ENCODE measurements around the gene HELZ2.
"Not testable (repeated sequence)": the region's sequence is repeated elsewhere in the genome, so short reads cannot be mapped to it uniquely, and the experiment has no call there.

HELZ2 gene

DNA sequence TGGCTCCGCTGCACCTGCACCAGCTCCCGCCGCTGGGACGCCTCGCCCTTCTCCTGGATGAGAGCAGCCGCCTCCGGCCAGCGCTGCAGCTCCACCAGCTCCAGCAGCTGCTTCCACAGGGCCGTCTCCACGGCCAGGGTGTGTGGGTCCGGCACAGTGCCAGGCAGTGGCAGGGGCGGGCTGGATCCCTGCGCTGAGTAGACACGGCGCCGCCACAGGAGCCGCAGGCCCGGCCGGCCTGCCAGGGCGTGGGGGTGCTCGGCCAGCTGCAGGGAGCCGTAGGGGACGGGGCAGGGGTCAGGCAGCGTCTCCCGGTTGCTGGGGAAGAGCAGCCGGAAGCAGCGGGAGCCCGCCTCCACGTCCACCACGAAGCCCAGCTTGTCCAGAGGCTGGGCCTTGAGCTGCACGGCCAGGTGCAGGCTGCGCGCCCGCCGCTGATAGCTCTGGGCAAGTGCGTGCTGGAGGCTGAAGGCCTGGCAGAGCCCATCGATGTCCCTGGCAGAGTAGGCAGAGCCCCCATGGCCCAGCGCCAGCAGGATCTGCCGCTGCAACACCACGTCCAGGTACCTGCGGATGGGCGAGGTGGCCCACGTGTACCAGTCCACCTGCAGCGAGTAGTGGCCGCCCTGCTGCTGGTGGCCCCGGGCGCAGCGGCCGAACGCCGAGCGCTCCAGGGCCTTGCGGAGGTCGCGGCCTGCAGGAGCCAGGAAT lies 10.7 kb downstream of the HELZ2 start:
- Histone ChIP-seq H3K36me3 (ENCODE audit: control insufficient read depth, insufficient read depth, low read length) (peaks cover 14% of the 10 kb centered on the region), H3K27me3 (ENCODE audit: control insufficient read depth, insufficient read depth, low read length) (no peaks in the 10 kb centered on the region), H3K4me3 (ENCODE audit: low read length) (no peak overlapping the region), H3K27ac (ENCODE audit: low read depth, low read length) (no peak overlapping the region), H3K9ac (ENCODE audit: low read length) (no peak overlapping the region), H3K4me1 (ENCODE audit: control insufficient read depth, insufficient read depth, low read length) (no peaks in the 10 kb centered on the region)

DNA sequence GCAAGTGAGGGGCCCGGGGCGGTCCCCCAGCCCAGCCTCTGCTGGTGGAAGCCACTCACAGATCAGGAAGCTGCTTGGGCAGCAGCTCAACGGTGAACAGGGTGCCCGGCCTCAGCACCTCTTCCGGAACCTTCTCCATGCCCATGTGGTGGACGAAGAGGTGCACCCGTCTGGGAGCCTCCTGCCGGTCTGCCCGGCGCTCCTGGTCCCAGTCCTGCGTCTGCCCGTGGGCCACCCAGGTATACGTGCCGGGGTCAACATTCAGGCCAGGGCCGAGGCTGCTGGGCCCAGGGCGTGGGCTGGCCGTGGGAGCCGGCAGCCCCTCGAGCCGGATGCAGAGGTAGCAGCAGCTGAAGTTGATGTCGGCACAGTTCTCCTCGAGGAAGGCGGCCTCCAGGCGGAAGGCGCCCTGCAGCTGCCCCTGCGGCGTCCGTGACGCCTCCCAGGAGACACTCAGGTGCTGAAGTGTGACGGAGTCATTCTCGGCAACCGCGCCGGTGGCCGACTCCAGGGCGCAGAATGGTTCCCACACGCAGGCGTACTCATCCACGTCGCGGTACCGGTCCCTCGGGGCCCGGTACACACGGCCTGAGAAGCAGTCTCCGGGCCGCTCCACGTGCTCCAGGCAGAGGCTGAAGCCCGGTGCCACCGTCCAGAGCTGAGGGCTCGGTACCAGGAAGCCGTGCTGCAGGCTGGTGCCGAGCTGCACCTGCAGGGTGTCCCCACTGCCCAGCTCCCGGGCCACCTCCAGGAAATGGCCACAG lies 11.4 kb downstream of the HELZ2 start:
- H3K9ac ChIP-seq (ENCODE audit: low read length), result no peak overlapping the region
- no peaks in the 10 kb centered on the region for H3K27me3 ChIP-seq (ENCODE audit: control insufficient read depth, insufficient read depth, low read length)
- no peak overlapping the region for H3K4me3 ChIP-seq (ENCODE audit: low read length)
- H3K36me3 ChIP-seq (ENCODE audit: control insufficient read depth, insufficient read depth, low read length), result peaks cover 14% of the 10 kb centered on the region
- no peaks in the 10 kb centered on the region for H3K4me1 ChIP-seq (ENCODE audit: control insufficient read depth, insufficient read depth, low read length)
- H3K27ac ChIP-seq (ENCODE audit: low read depth, low read length), result no peak overlapping the region

DNA sequence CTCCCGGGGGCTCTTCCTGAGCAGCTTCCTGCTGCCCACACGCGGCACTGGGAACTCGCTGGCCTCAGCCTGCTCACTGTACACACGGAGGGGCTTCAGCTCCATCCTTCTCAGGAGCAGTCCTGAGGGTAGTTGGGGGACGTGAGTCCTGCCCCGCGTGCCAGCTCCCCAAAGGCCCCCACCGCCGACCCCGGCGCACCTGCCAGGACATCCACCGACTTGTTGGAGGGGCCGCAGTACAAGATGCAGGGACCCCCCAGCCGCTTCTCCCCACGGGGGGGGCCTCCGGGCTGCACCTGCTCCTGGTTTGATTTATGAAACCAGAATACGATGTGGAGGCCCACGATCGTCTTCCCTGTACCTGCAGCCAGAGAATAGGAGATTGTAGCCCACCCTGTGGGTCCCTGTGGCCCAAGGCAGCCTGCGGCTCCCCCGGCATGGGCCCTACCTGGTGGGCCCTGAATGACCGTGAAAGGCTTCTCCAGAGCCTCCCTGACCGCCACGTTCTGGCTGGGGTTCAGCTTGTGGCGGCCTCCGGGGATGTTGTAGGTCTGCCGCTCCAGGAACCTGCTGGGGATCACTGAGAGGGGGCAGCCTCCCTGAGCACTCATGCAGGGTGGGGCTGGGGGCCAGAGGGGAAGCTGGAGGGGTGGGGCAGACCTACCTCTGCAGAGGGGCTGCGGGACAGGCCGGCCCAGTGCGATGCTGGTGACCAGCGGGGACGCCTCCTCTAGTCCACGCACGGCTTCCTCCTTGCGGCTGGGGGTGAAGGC lies 12.2 kb downstream of the HELZ2 start:
- Histone ChIP-seq H3K36me3 (ENCODE audit: control insufficient read depth, insufficient read depth, low read length) (peaks cover 14% of the 10 kb centered on the region), H3K4me3 (ENCODE audit: low read length) (no peak overlapping the region), H3K27me3 (ENCODE audit: control insufficient read depth, insufficient read depth, low read length) (no peaks in the 10 kb centered on the region), H3K9ac (ENCODE audit: low read length) (no peak overlapping the region), H3K27ac (ENCODE audit: low read depth, low read length) (no peak overlapping the region), H3K4me1 (ENCODE audit: control insufficient read depth, insufficient read depth, low read length) (no peaks in the 10 kb centered on the region)

DNA sequence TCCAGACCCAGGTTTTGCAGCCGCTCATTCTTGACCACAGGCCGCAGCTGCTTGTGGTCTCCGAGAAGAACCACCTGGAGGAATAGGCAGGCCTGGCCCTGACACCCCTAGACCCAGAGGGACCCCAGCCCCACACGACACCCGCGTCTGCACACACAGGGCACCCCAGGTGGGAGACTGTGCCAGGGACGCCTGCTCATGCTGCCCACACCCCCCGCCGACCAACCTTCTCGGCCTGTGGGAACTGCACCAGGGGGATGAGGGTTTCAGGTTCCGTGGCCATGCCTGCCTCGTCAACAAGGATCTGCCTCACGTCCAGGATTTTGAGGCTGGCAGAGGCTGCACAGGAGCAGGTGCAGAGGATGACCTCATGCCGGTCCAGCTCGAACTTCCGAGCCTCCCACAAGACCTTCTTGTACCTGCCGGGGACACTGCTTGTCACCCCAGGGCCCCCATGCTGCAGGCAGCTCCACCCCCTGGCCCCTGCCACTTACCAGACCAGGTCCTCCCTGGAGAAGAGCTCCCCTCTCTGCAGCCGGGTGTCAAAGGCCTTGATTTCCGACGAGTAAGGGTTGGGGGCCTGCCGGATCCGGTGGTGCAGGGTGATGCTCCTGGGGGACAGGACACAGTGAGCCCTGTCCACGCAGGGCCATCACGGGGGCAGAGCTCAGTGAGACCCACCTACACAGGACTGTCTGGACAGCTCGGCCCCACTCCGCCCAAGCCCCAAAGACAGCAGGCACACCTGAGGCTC lies 13.0 kb downstream of the HELZ2 start:
- H3K4me3 ChIP-seq (ENCODE audit: low read length), result no peak overlapping the region
- no peaks in the 10 kb centered on the region for H3K4me1 ChIP-seq (ENCODE audit: control insufficient read depth, insufficient read depth, low read length)
- no peaks in the 10 kb centered on the region for H3K27me3 ChIP-seq (ENCODE audit: control insufficient read depth, insufficient read depth, low read length)
- no peak overlapping the region for H3K9ac ChIP-seq (ENCODE audit: low read length)
- no peak overlapping the region for H3K27ac ChIP-seq (ENCODE audit: low read depth, low read length)
- peaks cover 14% of the 10 kb centered on the region for H3K36me3 ChIP-seq (ENCODE audit: control insufficient read depth, insufficient read depth, low read length)

DNA sequence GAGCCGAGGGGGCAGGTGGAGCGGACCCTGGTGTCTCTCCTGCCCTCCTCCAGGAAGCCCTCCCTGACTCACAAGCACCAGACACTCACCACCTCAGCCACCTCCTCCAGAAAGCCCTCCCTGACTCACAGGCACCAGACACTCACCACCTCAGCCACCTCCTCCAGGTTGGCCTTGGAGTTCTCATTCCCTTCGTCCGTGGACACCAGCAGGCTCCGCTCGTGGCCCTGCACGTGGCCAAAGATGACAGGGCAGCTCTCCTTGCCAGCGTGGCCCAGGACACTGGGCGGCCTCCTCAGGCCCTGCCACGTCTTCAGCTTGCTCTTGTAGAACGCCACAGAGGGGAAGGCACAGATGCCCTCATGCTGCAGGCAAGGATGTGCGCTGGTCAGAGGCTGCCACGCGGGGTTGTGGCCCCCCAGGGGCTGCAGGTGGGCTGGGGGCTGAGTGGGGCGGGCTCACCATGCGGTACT lies 13.7 kb downstream of the HELZ2 start:
- H3K36me3 ChIP-seq (ENCODE audit: control insufficient read depth, insufficient read depth, low read length), result peaks cover 14% of the 10 kb centered on the region
- no peak overlapping the region for H3K4me3 ChIP-seq (ENCODE audit: low read length)
- no peak overlapping the region for H3K27ac ChIP-seq (ENCODE audit: low read depth, low read length)

DNA sequence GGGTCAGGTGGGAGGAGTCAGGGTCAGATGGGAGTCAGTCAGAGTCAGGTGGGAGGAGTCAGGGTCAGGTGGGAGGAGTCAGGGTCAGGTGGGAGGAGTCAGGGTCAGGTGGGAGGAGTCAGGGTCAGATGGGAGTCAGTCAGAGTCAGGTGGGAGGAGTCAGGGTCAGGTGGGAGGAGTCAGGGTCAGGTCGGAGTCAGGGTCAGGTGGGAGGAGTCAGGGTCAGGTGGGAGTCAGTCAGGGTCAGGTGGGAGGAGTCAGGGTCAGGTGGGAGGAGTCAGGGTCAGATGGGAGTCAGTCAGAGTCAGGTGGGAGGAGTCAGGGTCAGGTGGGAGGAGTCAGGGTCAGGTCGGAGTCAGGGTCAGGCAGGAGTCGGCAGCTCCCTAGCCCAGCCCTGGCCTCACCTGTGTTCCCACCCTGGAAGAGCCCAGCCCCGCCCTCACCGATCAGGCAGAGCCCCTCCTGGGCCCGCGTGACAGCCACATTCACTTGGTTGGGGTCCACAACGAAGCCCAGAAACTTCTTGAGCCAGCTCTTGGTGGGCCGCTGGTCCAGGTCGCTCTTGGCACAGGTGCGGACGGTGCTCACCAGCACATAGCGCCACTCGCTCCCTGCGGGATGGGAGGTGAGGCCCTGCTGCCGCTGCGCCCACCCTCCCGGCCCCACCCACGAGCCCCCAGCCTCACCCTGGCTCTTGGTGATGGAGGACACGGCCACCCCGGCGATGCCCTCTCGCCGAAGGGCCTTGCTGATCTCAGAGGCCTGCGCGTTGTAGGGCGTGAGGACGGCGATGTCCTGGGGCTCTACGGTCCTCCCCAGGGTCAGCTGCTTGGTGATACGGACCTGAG lies 14.3 kb downstream of the HELZ2 start:
- peaks cover 14% of the 10 kb centered on the region for H3K36me3 ChIP-seq (ENCODE audit: control insufficient read depth, insufficient read depth, low read length)
- not testable (repeated sequence) for H3K4me3 ChIP-seq (ENCODE audit: low read length); H3K4me1 ChIP-seq (ENCODE audit: control insufficient read depth, insufficient read depth, low read length); H3K27me3 ChIP-seq (ENCODE audit: control insufficient read depth, insufficient read depth, low read length); H3K27ac ChIP-seq (ENCODE audit: low read depth, low read length); H3K9ac ChIP-seq (ENCODE audit: low read length)

More for the DNA sequence above, 13.7 kb downstream of the HELZ2 start:
- no peaks in the 10 kb centered on the region for H3K27me3 ChIP-seq (ENCODE audit: control insufficient read depth, insufficient read depth, low read length)
- no peak overlapping the region for H3K9ac ChIP-seq (ENCODE audit: low read length)
- no peaks in the 10 kb centered on the region for H3K4me1 ChIP-seq (ENCODE audit: control insufficient read depth, insufficient read depth, low read length)

DNA sequence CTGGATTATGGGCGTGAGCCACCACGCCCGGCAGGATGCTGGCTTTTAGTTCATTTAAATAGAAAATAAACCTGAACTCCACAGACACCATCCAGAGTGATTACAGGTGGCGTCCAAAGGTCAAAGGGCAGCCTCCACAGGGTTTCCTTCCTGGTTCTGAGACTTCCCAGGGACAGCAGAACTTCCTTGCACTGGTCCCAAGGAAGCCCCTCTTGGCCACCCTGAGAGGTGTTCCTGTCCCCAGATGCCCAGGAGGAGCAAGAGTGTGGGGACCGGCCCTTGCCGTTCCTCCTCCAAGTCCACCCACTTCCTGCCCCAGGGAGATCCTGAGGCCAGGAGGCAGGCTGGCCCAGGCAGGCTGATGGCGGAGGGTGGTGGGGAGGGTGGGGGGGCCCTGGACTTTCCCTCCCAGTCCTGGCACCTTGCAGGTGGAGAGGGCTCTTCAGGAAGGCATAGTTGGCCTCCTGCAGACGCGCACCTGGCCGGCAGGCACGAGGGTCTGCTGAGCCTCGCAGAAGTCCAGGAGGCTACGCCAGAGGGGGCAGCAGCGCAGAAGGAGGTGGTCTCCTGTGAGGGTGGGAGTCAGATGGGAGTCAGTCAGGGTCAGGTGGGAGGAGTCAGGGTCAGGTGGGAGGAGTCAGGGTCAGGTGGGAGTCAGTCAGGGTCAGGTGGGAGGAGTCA lies 15.1 kb downstream of the HELZ2 start:
- Histone ChIP-seq H3K27ac (ENCODE audit: low read depth, low read length) (no peak overlapping the region), H3K36me3 (ENCODE audit: control insufficient read depth, insufficient read depth, low read length) (peaks cover 14% of the 10 kb centered on the region)

DNA sequence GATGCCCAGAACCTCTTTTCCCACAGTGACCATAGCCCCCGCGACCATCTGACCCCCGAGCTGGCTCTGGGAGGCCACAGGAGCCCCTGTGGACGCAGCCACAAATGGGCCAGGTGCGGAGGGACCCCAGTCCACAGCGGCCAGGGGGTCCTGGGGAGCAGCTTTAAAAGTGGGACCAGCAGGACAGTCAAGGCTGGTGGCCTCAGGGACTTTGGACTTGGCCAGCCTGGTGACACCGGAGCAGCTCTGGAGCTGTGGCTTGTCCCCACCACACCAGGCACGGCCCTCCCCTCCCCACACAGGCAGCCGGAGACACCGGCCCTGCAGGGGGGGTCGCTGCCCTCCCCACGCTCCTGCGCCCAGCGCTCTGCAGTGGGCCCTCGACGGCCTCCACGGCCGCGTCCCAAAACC lies 16.6 kb downstream of the HELZ2 start:
- no peak overlapping the region for H3K4me3 ChIP-seq (ENCODE audit: low read length)
- H3K27me3 ChIP-seq (ENCODE audit: control insufficient read depth, insufficient read depth, low read length), result peaks cover 2% of the 10 kb centered on the region
- H3K27ac ChIP-seq (ENCODE audit: low read depth, low read length), result no peak overlapping the region
- H3K4me1 ChIP-seq (ENCODE audit: control insufficient read depth, insufficient read depth, low read length), result no peaks in the 10 kb centered on the region
- H3K9ac ChIP-seq (ENCODE audit: low read length), result no peak overlapping the region
- peaks cover 13% of the 10 kb centered on the region for H3K36me3 ChIP-seq (ENCODE audit: control insufficient read depth, insufficient read depth, low read length)

More for the DNA sequence above, 15.1 kb downstream of the HELZ2 start:
- Histone ChIP-seq H3K4me3 (ENCODE audit: low read length) (no peak overlapping the region), H3K27me3 (ENCODE audit: control insufficient read depth, insufficient read depth, low read length) (peaks cover 2% of the 10 kb centered on the region), H3K4me1 (ENCODE audit: control insufficient read depth, insufficient read depth, low read length) (no peaks in the 10 kb centered on the region), H3K9ac (ENCODE audit: low read length) (no peak overlapping the region)

DNA sequence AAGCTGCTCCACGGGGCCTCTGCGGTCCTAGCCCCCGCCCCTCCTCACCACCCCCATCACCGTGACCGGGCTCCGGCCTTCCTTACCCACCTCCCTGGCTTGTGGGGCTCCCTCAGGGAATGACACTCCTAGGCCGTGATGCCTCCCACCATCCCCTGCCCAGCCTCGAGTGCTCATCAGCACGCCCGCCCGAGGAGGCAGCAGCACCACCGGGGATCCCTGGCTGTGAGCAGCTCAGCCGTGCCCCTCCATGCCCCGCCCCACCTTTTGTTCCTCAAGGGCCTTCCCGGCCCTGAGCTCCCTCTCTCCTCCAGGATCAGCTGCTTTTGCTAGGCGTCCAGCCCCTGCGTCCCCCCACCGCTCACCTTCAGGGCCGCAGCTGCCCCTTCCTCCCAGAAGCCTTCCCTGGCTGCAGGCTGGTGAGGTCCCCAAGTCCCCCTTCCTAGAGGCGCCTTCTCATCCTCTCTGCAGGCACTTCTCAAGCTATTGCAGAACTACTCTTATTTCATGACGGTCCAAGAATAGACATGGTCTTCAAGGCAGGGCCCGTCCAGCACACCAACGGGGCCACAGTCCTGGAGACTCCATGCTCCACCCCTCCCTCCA lies 17.1 kb downstream of the HELZ2 start:
- H3K36me3 ChIP-seq (ENCODE audit: control insufficient read depth, insufficient read depth, low read length), result peaks cover 10% of the 10 kb centered on the region
- H3K9ac ChIP-seq (ENCODE audit: low read length), result no peak overlapping the region
- peaks cover 2% of the 10 kb centered on the region for H3K27me3 ChIP-seq (ENCODE audit: control insufficient read depth, insufficient read depth, low read length)
- no peak overlapping the region for H3K27ac ChIP-seq (ENCODE audit: low read depth, low read length)
- no peak overlapping the region for H3K4me3 ChIP-seq (ENCODE audit: low read length)
- no peaks in the 10 kb centered on the region for H3K4me1 ChIP-seq (ENCODE audit: control insufficient read depth, insufficient read depth, low read length)

DNA sequence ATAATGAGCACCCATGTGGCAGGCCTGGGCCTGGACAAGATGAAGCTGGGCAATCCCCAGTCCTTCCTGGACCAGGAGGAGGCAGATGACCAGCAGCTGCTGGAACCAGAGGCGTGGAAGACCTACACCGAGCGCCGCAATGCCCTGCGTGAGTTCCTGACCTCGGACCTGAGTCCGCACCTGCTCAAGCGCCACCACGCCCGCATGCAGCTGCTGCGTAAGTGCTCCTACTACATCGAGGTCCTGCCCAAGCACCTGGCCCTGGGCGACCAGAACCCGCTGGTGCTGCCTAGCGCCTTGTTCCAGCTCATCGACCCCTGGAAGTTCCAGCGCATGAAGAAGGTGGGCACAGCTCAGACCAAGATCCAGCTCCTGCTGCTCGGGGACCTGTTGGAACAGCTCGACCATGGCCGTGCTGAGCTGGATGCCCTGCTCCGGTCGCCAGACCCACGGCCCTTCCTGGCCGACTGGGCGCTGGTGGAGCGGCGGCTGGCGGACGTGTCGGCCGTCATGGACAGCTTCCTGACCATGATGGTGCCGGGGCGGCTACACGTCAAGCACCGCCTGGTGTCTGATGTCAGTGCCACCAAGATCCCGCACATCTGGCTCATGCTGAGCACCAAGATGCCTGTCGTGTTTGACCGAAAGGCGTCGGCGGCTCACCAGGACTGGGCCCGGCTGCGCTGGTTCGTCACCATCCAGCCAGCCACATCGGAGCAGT lies 18.2 kb downstream of the HELZ2 start:
- Histone ChIP-seq H3K36me3 (ENCODE audit: control insufficient read depth, insufficient read depth, low read length) (peaks cover 7% of the 10 kb centered on the region), H3K27me3 (ENCODE audit: control insufficient read depth, insufficient read depth, low read length) (peaks cover 4% of the 10 kb centered on the region), H3K4me3 (ENCODE audit: low read length) (no peak overlapping the region), H3K27ac (ENCODE audit: low read depth, low read length) (no peak overlapping the region), H3K9ac (ENCODE audit: low read length) (no peak overlapping the region), H3K4me1 (ENCODE audit: control insufficient read depth, insufficient read depth, low read length) (no peaks in the 10 kb centered on the region)
